OCI-LY7 (cell line): ENCODE measurements around the gene KRTAP5-3.

ENCODE experiments used
- EZH2phosphoT487 ChIP-seq: fragments of 200-600 bp; sonication (generic); IDR thresholded peaks from 2 replicates; pipeline ENCODE4 v1.6.1; 2018; ENCODE audit warnings: low read depth, borderline replicate concordance, mild to moderate bottlenecking, mixed run types, antibody characterized with exemption, low read length, moderate library complexity, mixed read lengths
- TF ChIP-seq, protein P1 (sequence below): fragments of 200-600 bp; sonication (generic); conservative IDR thresholded peaks from 2 replicates; pipeline ENCODE4 v1.5.1; 2014; ENCODE audit warnings: mild to moderate bottlenecking, antibody characterized with exemption, low read length, moderate library complexity, mixed read lengths

DNA sequence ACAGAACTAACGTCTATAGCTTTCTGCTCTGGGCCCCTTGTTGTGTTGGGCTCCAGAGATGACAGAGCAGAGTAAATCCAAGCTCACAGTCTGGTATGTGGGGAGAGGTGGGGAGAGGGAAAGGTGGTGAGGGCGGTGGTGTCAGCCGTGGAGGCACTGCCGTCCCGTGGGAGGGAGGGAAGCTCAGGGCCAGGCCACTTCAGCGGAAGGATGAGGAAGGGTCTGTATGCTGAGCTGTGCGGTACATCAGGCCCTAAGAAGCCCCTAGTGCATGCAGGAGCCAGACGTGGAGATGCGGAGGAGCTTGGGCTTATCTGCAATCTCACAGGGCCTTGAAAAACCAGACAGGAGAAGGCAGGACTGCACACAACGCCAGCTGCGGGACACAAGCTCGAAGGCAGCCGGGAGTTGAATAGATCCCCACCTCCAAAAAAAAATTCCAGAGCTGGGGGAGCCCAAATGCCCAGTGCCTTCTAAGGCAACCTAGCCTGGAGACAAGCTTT, 22.9 kb upstream of the KRTAP5-3 start:
- TF ChIP-seq, protein P1, sequence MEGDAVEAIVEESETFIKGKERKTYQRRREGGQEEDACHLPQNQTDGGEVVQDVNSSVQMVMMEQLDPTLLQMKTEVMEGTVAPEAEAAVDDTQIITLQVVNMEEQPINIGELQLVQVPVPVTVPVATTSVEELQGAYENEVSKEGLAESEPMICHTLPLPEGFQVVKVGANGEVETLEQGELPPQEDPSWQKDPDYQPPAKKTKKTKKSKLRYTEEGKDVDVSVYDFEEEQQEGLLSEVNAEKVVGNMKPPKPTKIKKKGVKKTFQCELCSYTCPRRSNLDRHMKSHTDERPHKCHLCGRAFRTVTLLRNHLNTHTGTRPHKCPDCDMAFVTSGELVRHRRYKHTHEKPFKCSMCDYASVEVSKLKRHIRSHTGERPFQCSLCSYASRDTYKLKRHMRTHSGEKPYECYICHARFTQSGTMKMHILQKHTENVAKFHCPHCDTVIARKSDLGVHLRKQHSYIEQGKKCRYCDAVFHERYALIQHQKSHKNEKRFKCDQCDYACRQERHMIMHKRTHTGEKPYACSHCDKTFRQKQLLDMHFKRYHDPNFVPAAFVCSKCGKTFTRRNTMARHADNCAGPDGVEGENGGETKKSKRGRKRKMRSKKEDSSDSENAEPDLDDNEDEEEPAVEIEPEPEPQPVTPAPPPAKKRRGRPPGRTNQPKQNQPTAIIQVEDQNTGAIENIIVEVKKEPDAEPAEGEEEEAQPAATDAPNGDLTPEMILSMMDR = no peak
- TF ChIP-seq EZH2phosphoT487 = no peak
